ENCODE measurements around the gene CTAGE9.

CTAGE9 gene

GRCh38 chr6:131678442-131678841, 32.4 kb downstream of the CTAGE9 start:
- no peaks in the 10 kb centered on the region for H3K9me3 ChIP-seq (ENCODE audit: control insufficient read depth, low read length)
- no peaks in the 10 kb centered on the region for H3K36me3 ChIP-seq (ENCODE audit: control insufficient read depth, insufficient read depth, low read length)
- H3K27me3 ChIP-seq (ENCODE audit: control insufficient read depth, insufficient read depth, low read length, poor library complexity, severe bottlenecking): no peaks in the 10 kb centered on the region
- WGBS, 2 experiments: 67 to 72% methylated on average over 5 of the region's 5 CpGs
- H3K4me1 ChIP-seq (ENCODE audit: control insufficient read depth, insufficient read depth, low read length): no peaks in the 10 kb centered on the region
- H3K27ac ChIP-seq (ENCODE audit: insufficient read depth, low read depth, low read length, poor library complexity, severe bottlenecking): no peak overlapping the region
- no peak overlapping the region for H3K4me3 ChIP-seq (ENCODE audit: insufficient read depth, low read depth, low read length)

DNA sequence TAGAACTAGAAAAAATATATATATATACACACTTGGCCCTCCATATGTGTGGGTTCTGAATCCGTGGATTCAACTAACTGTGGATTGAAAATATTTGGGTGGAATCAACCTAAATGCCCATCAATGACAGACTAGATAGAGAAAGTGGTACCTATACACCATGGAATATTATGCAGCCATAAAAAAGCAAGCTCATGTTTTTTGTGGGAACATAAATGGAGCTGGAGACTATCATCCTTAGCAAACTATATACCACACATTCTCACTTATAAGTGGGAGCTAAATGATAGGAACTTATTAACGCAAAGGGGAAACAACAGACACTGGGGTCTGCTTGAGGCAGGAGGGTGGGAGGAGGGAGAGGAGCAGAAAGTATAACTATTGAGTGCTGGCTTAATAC, 37.6 kb downstream of the CTAGE9 start:
- Histone ChIP-seq H3K36me3 (ENCODE audit: control insufficient read depth, insufficient read depth, low read length) (no peaks in the 10 kb centered on the region), H3K4me1 (ENCODE audit: control insufficient read depth, insufficient read depth, low read length) (no peaks in the 10 kb centered on the region), H3K9me3 (ENCODE audit: control insufficient read depth, low read length) (no peaks in the 10 kb centered on the region), H3K27ac (ENCODE audit: insufficient read depth, low read depth, low read length, poor library complexity, severe bottlenecking) (no peak overlapping the region), H3K27me3 (ENCODE audit: control insufficient read depth, insufficient read depth, low read length, poor library complexity, severe bottlenecking) (no peaks in the 10 kb centered on the region), H3K4me3 (ENCODE audit: insufficient read depth, low read depth, low read length) (no peak overlapping the region)
- 100% methylated on average over 1 to 2 of the region's 2 CpGs for WGBS, 2 experiments

DNA sequence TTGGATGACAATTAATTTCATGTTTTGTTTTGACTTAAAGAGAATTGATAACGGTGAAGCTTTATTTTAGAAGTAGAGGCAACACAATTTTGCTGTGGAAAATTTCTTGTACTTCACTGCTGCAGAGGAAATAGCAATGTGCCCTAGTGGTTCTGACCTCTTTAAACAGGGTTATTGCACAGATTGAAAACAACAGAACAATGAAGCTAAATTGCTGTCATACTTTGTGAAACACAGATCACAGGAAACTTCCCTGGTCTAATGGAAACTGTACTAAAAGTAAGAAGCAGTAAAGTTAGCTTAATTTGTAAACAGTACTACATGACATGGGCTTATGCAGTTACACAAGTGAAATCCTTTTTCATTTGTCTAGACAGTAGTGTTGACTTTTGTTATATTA, 40.9 kb downstream of the CTAGE9 start:
- Histone ChIP-seq H3K4me1 (ENCODE audit: control insufficient read depth, insufficient read depth, low read length) (no peaks in the 10 kb centered on the region), H3K9me3 (ENCODE audit: control insufficient read depth, low read length) (no peaks in the 10 kb centered on the region), H3K36me3 (ENCODE audit: control insufficient read depth, insufficient read depth, low read length) (no peaks in the 10 kb centered on the region), H3K27ac (ENCODE audit: insufficient read depth, low read depth, low read length, poor library complexity, severe bottlenecking) (no peak overlapping the region), H3K27me3 (ENCODE audit: control insufficient read depth, insufficient read depth, low read length, poor library complexity, severe bottlenecking) (no peaks in the 10 kb centered on the region), H3K4me3 (ENCODE audit: insufficient read depth, low read depth, low read length) (no peak overlapping the region)
- WGBS, 2 experiments: 89 to 96% methylated on average over 1 of the region's 1 CpG

GRCh38 chr6:131663578-131664165, 47.1 kb downstream of the CTAGE9 start:
- WGBS, 2 experiments: 71 to 89% methylated on average over 1 of the region's 2 CpGs
- H3K4me1 ChIP-seq (ENCODE audit: control insufficient read depth, insufficient read depth, low read length): no peaks in the 10 kb centered on the region
- no peak overlapping the region for H3K27ac ChIP-seq (ENCODE audit: insufficient read depth, low read depth, low read length, poor library complexity, severe bottlenecking)
- H3K4me3 ChIP-seq (ENCODE audit: insufficient read depth, low read depth, low read length): no peak overlapping the region
- H3K36me3 ChIP-seq (ENCODE audit: control insufficient read depth, insufficient read depth, low read length): no peaks in the 10 kb centered on the region
- H3K9me3 ChIP-seq (ENCODE audit: control insufficient read depth, low read length): no peaks in the 10 kb centered on the region
- H3K27me3 ChIP-seq (ENCODE audit: control insufficient read depth, insufficient read depth, low read length, poor library complexity, severe bottlenecking): no peaks in the 10 kb centered on the region

GRCh38 chr6:131660195-131660594, 50.6 kb downstream of the CTAGE9 start:
- H3K27ac ChIP-seq (ENCODE audit: insufficient read depth, low read depth, low read length, poor library complexity, severe bottlenecking): no peak overlapping the region
- no peaks in the 10 kb centered on the region for H3K36me3 ChIP-seq (ENCODE audit: control insufficient read depth, insufficient read depth, low read length)
- WGBS, 2 experiments: 76 to 77% methylated on average over 1 of the region's 1 CpG
- no peaks in the 10 kb centered on the region for H3K4me1 ChIP-seq (ENCODE audit: control insufficient read depth, insufficient read depth, low read length)
- H3K27me3 ChIP-seq (ENCODE audit: control insufficient read depth, insufficient read depth, low read length, poor library complexity, severe bottlenecking): no peaks in the 10 kb centered on the region
- H3K4me3 ChIP-seq (ENCODE audit: insufficient read depth, low read depth, low read length): no peak overlapping the region
- H3K9me3 ChIP-seq (ENCODE audit: control insufficient read depth, low read length): no peaks in the 10 kb centered on the region

Data from ectodermal cell (in vitro differentiated cells).